ENCODE data around the gene PGBD4.

The PGBD4 gene

DNA sequence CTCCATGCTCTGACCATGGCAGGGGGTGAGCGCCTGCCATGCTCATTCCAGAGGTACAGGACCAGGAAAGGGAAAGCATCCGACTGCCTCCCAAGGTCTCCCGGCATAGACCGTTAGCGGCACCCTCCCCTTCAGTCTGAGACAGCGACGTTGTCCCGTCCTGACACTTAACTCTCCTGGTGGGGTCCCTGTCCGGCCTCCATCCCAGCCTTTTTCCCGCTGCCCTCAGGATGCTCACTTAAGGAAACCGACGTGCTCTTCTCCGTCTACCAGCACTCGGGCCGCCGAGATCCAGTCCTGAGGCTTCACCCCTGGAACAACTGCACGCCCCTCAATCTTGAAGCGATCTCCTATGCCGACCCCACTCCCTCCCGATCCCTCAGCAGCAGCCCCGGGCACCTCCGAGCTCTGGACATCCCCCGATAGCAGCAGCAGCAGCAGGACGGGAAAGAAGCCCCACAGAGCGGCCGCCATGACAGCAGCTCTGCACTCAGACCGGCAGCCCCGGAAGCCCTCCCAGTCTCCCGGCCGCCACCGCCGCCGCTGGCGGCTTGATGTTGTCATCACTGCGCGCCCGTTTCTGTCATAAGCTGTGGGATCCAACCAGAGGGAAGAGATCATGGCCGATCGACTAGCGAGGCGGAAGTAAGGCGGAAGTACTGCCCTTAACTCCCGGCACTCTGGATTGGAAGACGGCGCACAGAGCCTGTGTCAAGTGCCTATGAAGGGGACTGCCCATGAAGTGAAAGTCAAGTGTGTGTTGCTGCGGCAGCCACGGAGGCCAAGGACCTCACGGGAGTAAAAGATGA lies at the start of gene PGBD4, which contains the start of gene EMC7:
Gene PGBD4 (plus strand): TSS at position 718 of the 809 bp plus-strand sequence. CDS start 449 bp downstream, outside the sequence.
Gene EMC7 (minus strand): TSS at position 497 of the 809 bp plus-strand sequence. CDS start 23 bp downstream, at position 474.
- Histone ChIP-seq H3K27me3 (no peaks in the 10 kb centered on the region), H4K20me1 (peaks cover 0 to 35% (median 8%) of the 10 kb centered on the region in 11 experiments; a peak in 10 of 22 replicates), H3K36me3 (peaks cover 0 to 18% (median 10%) of the 10 kb centered on the region in 11 experiments; a peak in 9 of 22 replicates), H3K4me1 (peaks cover 18 to 27% (median 22%) of the 10 kb centered on the region in 10 experiments), H3K27ac (peak within 1 kb of the TSS; percentile 77 to 94 (median 86)), H3K4me3 (peak within 1 kb of the TSS; percentile 88 to 99 (median 92)), H3K4me2 (peak within 1 kb of the TSS; percentile 76 to 92 (median 85)), H3K9me3 (replicated peaks in 1 of 11) (peaks cover 0 to 20% (median 16%) of the 10 kb centered on the region in 11 experiments; a peak in 16 of 22 replicates), H3K9ac (peak within 1 kb of the TSS; percentile 88 to 96 (median 91))
- no peak for TF ChIP-seq Cebpa-rat (IDR thresholded peaks at IDR 0.05)

DNA sequence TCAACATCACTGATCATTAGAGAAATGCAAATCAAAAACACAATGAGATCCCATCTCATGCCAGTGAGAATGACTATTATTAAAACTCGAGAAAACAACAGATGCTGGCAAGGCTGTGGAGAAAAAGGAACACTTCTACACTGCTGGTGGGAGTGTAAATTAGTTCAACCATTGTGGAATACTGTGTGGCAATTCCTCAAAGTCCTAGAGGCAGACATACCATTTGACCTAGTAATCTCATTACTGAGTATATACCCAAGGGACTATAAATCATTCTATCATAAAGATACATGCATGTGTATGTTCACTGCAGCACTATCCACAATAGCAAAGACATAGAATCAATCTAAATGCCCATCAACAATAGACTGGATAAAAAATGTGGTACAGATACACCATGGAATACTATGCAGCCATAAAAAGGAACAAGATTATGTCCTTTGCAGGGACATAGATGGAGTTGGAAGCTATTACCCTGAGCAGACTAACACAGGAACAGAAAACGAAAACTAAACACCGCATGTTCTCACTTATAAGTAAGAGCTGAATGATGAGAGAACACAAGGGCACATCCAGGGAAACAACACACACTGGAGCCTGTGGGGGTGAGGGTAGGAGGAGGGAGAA lies 47.7 kb upstream of the PGBD4 start:
- no peak for TF ChIP-seq Cebpa-rat (IDR thresholded peaks at IDR 0.05)

DNA sequence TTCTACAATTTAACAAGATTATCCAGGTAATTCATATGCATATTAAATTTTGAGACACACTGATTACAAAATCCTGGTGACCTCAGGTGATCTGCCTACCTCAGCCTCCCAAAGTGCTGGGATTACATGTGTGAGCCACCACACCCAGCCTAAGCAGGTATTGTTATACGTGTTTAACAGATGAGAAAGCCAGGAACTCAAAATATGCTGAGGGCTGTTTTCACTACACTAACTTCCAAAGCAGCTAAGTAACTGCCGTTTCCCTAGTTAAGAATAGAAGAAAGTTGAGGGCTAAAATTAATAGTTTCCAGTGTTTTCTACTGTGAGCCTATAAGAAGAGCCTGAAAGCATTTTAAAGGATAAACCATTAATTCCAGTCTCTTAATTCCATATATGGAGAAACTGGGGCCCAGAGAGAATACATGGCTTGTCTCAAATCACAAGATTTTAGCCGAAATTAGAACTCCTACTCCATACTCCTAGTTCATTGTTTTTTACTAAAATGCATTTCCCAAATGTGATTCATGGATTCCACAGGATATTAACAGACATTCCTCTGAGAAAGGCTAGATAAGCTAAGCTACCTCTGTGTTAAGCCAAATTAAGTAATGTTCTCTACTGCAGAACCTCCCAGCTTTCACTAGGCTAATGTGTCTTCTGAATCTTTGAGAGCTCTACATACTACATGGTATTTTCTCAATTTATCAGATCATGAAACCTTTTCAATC lies 45.9 kb upstream of the PGBD4 start:
- TF ChIP-seq Cebpa-rat (IDR thresholded peaks at IDR 0.05) = no peak
- Histone ChIP-seq H4K20me1 (no peaks in the 10 kb centered on the region), H3K4me2 (no peak overlapping the region), H3K36me3 (no peaks in the 10 kb centered on the region), H3K4me3 (no peak overlapping the region), H3K4me1 (no peaks in the 10 kb centered on the region), H3K9me3 (replicated peaks in 1 of 11) (peaks cover 10 to 20% (median 15%) of the 10 kb centered on the region in 11 experiments), H3K27me3 (no peaks in the 10 kb centered on the region), H3K9ac (no peak overlapping the region), H3K27ac (no peak overlapping the region)

More for the DNA sequence above, 47.7 kb upstream of the PGBD4 start:
- Histone ChIP-seq H3K27ac (no peak overlapping the region), H3K27me3 (no peaks in the 10 kb centered on the region), H3K4me1 (no peaks in the 10 kb centered on the region), H3K4me2 (no peak overlapping the region), H3K9ac (no peak overlapping the region), H4K20me1 (no peaks in the 10 kb centered on the region), H3K36me3 (peaks cover 0 to 4% (median 0%) of the 10 kb centered on the region in 11 experiments; a peak in 1 of 22 replicates), H3K4me3 (no peak overlapping the region), H3K9me3 (replicated peaks in 1 of 11) (peaks cover 29 to 38% (median 33%) of the 10 kb centered on the region in 11 experiments)

DNA sequence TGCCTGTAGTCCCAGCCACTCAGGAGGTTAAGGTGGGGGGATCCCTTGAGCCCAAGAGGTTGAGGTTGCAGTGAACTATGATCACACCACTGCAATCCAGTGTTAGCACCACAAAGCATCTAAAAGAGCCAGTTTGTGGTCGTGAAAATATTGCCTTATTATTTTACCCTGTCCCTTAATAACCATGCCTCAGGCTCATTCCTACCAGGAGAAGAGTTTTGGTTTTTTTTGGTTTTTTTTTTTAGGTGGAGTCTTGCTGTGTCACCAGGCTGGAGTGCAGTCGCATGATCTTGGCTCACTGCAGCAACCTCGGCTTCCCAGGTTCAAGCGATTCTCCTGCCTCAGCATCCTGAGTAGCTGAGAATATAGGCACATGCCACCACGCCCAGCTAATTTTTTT lies 45.0 kb upstream of the PGBD4 start:
- no peak overlapping the region for H3K4me3 ChIP-seq
- H3K4me2 ChIP-seq = no peak overlapping the region
- TF ChIP-seq Cebpa-rat (IDR thresholded peaks at IDR 0.05) = no peak
- no peak overlapping the region for H3K27ac ChIP-seq
- no peaks in the 10 kb centered on the region for H4K20me1 ChIP-seq
- peaks cover 2 to 11% (median 6%) of the 10 kb centered on the region in 11 experiments; a peak in 21 of 22 replicates for H3K9me3 ChIP-seq (replicated peaks in 1 of 11)
- no peaks in the 10 kb centered on the region for H3K27me3 ChIP-seq
- H3K4me1 ChIP-seq = no peaks in the 10 kb centered on the region
- H3K9ac ChIP-seq = no peak overlapping the region
- no peaks in the 10 kb centered on the region for H3K36me3 ChIP-seq

GRCh38 chr15:34059476-34059875 lies 42.4 kb upstream of the PGBD4 start:
- H3K9ac ChIP-seq = no peak overlapping the region
- no peaks in the 10 kb centered on the region for H4K20me1 ChIP-seq

GRCh38 chr15:34059946-34060345 lies 41.9 kb upstream of the PGBD4 start:
- H3K4me1 ChIP-seq = peaks cover 0 to 11% (median 7%) of the 10 kb centered on the region in 10 experiments; a peak in 12 of 20 replicates
- H3K36me3 ChIP-seq = no peaks in the 10 kb centered on the region
- H3K9me3 ChIP-seq (replicated peaks in 1 of 11) = no peaks in the 10 kb centered on the region
- no peak overlapping the region for H3K27ac ChIP-seq
- no peak for TF ChIP-seq Cebpa-rat (IDR thresholded peaks at IDR 0.05)
- no peaks in the 10 kb centered on the region for H3K27me3 ChIP-seq
- H3K4me3 ChIP-seq = no peak overlapping the region
- H3K9ac ChIP-seq = no peak overlapping the region
- H4K20me1 ChIP-seq = no peaks in the 10 kb centered on the region
- H3K4me2 ChIP-seq = no peak overlapping the region

More at GRCh38 chr15:34059476-34059875, 42.4 kb upstream of the PGBD4 start:
- no peak overlapping the region for H3K4me2 ChIP-seq
- no peak for TF ChIP-seq Cebpa-rat (IDR thresholded peaks at IDR 0.05)
- no peaks in the 10 kb centered on the region for H3K36me3 ChIP-seq
- peaks cover 0 to 6% (median 2%) of the 10 kb centered on the region in 10 experiments; a peak in 10 of 20 replicates for H3K4me1 ChIP-seq
- H3K27ac ChIP-seq = no peak overlapping the region
- H3K27me3 ChIP-seq = no peaks in the 10 kb centered on the region
- no peaks in the 10 kb centered on the region for H3K9me3 ChIP-seq (replicated peaks in 1 of 11)
- H3K4me3 ChIP-seq = no peak overlapping the region

GRCh38 chr15:34064438-34064837 lies 37.4 kb upstream of the PGBD4 start:
- Histone ChIP-seq H4K20me1 (no peaks in the 10 kb centered on the region), H3K27ac (no peak overlapping the region), H3K4me3 (no peak overlapping the region), H3K4me2 (peak overlapping the region in 7 of 11 experiments; percentile 15 to 63 (median 41); a peak in 9 of 22 replicates), H3K36me3 (no peaks in the 10 kb centered on the region), H3K27me3 (no peaks in the 10 kb centered on the region), H3K4me1 (peaks cover 0 to 28% (median 14%) of the 10 kb centered on the region in 10 experiments; a peak in 12 of 20 replicates), H3K9ac (no peak overlapping the region), H3K9me3 (replicated peaks in 1 of 11) (no peaks in the 10 kb centered on the region)
- no peak for TF ChIP-seq Cebpa-rat (IDR thresholded peaks at IDR 0.05)

GRCh38 chr15:34065261-34065660 lies 36.6 kb upstream of the PGBD4 start:
- Histone ChIP-seq H3K4me2 (peak overlapping the region in 7 of 11 experiments; percentile 15 to 63 (median 41); a peak in 10 of 22 replicates), H4K20me1 (no peaks in the 10 kb centered on the region), H3K9me3 (replicated peaks in 1 of 11) (no peaks in the 10 kb centered on the region), H3K4me3 (no peak overlapping the region), H3K9ac (peak overlapping the region in 3 of 11 experiments; percentile 34 to 45 (median 36); a peak in 3 of 22 replicates), H3K36me3 (no peaks in the 10 kb centered on the region), H3K27ac (no peak overlapping the region; a peak in 1 of 22 replicates), H3K4me1 (peaks cover 0 to 28% (median 14%) of the 10 kb centered on the region in 10 experiments; a peak in 12 of 20 replicates), H3K27me3 (no peaks in the 10 kb centered on the region)
- no peak for TF ChIP-seq Cebpa-rat (IDR thresholded peaks at IDR 0.05)

Data from BLaER1 treated with 17β-estradiol and CSF1 and Interleukin-3, amounts not matched to agents 10 nM and 100 nM (cell line).